Coronary artery (tissue), 2 donors: ENCODE measurements around the gene CALHM4.

Source experiments
- DNase-seq: peaks from one replicate; pipeline ENCODE4 v3.0.0-alpha.2; 2017; ENCODE audit warnings: low spot score
- H3K27ac ChIP-seq, 2 donors: fragments of 200-600 bp; sonication (generic); one replicate each; pipeline ENCODE4 v1.5.1; 2016 to 2019
- H3K4me3 ChIP-seq: fragments of 200-600 bp; sonication (generic); 2 replicates; pipeline ENCODE4 v1.5.1; 2016; ENCODE audit warnings: mild to moderate bottlenecking, moderate library complexity
- CTCF ChIP-seq: fragments of 200-600 bp; sonication (generic); IDR thresholded peaks from one replicate; pipeline ENCODE4 v1.5.1; 2019; ENCODE audit warnings: antibody characterized with exemption

Gene CALHM4

GRCh38 chr6:116557893-116558292 is 4.3 kb downstream of the CALHM4 start:
- no peak for TF ChIP-seq CTCF
- Histone ChIP-seq H3K27ac (no peak overlapping the region), H3K4me3 (no peak overlapping the region)
- no peak for DNase-seq

GRCh38 chr6:116560130-116560529 is 6.6 kb downstream of the CALHM4 start:
- Histone ChIP-seq H3K4me3 (no peak overlapping the region), H3K27ac (no peak overlapping the region)
- DNase-seq, result no peak
- no peak for TF ChIP-seq CTCF

DNA sequence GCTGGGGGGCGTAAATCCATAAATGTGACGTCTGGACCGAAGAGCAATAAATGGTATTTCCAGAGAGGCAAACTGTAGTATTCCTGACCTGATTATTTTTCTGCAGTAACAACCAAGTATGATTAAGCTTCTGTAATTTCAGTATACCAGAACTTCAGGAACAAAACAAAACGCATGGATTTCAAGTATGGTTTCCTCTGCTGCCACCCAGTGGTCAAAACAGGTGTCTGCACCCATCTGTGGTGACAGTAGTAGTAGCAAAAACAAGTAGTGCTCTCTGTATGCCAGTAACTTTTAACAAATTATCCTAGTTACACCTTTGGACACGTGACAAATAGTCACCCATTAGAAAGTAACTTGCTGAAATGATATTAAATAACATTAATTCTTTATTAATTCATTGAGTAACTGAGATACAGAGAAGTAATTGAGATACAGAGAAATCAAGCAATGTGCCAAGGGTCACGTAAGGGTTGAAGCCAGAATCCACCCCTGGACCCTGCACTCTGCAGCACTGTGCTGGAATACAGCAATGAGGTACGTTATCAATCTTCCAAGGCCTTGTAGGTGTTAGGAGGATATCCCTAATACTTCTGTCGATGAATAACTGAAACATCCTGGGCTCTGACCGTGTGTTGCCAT is 7.9 kb downstream of the CALHM4 start:
- peak overlapping the region; percentile 36 for H3K4me3 ChIP-seq

GRCh38 chr6:116562019-116562403 is 8.5 kb downstream of the CALHM4 start:
- DNase-seq, result no peak
- no peak overlapping the region for H3K27ac ChIP-seq
- TF ChIP-seq CTCF, result no peak

More for the DNA sequence above, 7.9 kb downstream of the CALHM4 start:
- DNase-seq, result peak; percentile 79
- no peak overlapping the region for H3K27ac ChIP-seq
- peak; percentile 83 for TF ChIP-seq CTCF

GRCh38 chr6:116562614-116563013 is 9.1 kb downstream of the CALHM4 start:
- Histone ChIP-seq H3K4me3 (no peak overlapping the region), H3K27ac (no peak overlapping the region)
- DNase-seq, result no peak
- TF ChIP-seq CTCF, result no peak

More at GRCh38 chr6:116562019-116562403, 8.5 kb downstream of the CALHM4 start:
- H3K4me3 ChIP-seq, result no peak overlapping the region

DNA sequence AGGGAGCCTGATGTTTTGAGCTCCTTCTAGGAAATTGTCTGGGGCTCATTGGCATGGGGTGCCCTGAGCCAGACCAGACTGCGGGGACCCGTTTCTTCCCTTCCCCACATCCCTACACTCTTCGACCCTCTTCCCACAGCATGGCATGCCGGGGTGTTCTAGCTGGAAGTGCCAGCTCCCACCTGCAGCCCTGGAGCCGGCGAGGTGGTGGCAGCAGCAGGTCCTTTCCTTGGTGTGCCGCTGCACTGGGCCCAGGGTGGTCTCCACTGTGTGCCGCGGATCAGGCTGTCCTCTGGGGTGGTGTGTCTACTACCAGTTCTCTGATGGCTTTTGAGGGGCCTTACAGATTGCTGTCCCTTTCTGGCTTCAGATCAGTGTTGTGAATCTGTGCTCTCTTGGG is 10.3 kb downstream of the CALHM4 start:
- TF ChIP-seq CTCF, result no peak
- H3K4me3 ChIP-seq, result no peak overlapping the region
- no peak for DNase-seq
- no peak overlapping the region for H3K27ac ChIP-seq

DNA sequence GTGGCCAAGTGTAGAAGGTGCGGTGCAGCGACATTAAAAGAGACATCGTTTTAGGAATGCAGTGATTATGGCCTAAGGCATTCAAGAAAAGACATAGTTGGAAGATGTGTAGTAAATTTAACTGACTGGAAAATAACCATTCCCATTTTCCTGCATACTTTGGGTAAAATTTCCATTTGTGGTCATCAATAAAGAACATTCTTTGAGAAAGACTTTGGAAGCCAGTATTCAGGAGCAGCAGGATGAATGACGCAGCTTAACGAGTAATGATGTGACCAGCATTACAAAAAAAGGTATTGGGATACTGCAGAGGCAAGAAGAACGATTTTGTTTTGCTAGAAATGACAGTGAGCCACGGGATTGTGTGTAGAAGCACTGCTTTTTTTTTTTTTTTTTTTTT is 10.8 kb downstream of the CALHM4 start:
- TF ChIP-seq CTCF, result no peak

More for the DNA sequence above, 10.8 kb downstream of the CALHM4 start:
- no peak overlapping the region for H3K27ac ChIP-seq
- no peak overlapping the region for H3K4me3 ChIP-seq
- DNase-seq, result no peak
